Activated CD4-positive, alpha-beta T cell treated with anti-CD3 and anti-CD28 coated beads for 1 hour (primary cell): ENCODE data around the gene CRADD.
"Not testable (repeated sequence)": the region's sequence is repeated elsewhere in the genome, so short reads cannot be mapped to it uniquely, and the experiment has no call there.

ENCODE experiments used
- DNase-seq: peaks from one replicate; pipeline ENCODE4 v3.0.0-alpha.2; 2020

CRADD gene

GRCh38 chr12:93740751-93741150 lies 63.6 kb downstream of the CRADD start:
- no peak for DNase-seq

DNA sequence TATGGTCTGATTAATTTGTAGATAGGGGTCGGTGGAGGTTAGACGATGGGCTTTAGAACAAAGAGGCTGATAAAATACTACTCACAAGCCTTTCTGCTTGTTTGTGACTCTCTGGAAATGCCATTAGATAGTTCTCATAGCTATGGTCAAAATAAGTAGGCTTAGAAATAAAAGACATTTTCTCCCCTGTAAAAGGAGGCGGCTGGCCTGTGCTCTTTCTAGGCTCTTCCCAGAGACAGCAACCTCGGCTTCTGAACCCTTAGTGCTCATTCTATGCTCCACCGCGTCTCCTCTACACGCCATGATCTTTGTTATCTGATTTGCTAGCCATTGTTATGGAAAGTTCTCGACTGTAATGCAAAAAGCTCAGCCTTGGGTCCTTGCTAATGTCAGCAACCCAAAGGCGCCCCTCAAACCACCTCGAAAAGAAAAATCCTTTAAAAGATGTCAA lies 64.5 kb downstream of the CRADD start:
- no peak for DNase-seq

DNA sequence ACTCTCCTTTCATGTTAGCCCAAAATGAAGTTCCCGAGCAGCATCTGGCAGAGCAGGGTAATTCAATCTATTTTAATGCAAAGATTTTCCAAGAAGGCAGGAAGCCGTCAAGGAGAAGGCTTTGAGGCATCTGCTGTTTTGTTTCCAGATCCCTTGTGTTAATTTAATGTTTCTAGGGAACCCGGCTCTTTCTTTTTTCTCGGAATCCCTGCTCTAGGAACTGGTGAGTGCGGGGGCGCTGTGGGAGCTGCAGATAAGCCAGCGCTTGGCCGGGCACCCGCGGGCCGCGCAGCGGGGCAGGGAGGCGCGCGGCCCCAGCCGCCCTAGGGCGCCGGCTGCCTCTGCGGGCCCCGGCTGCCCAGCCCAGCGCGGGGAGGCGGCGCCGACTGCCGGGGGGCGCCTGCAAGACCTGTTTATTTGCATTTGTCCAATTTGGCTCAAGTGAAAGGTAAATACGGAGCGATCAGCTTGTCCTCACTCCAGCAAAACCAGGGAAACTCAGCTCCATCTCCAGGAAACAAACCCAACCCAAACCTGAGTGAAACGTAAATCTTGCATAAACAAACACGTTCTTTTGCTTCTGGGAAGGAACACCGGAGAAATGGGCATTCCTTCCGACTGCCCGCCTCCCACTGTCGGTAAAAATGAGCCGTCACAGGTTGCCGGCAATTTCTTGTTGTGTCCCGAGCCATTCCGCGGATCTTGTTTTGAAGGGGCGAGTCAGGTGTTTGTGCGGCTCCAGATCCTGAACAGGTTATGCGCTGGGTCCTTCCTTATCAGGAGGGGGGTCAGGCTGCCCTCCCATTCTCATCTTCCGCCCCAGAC lies 65.1 kb downstream of the CRADD start:
- DNase-seq: peak; percentile 26

GRCh38 chr12:93743229-93743998 lies 66.2 kb downstream of the CRADD start:
- DNase-seq: no peak

GRCh38 chr12:93743999-93744689 lies 67.0 kb downstream of the CRADD start:
- DNase-seq: no peak

- DNase-seq: no peak
Measured at GRCh38 chr12:93745286-93745685, 68.1 kb downstream of the CRADD start.

DNA sequence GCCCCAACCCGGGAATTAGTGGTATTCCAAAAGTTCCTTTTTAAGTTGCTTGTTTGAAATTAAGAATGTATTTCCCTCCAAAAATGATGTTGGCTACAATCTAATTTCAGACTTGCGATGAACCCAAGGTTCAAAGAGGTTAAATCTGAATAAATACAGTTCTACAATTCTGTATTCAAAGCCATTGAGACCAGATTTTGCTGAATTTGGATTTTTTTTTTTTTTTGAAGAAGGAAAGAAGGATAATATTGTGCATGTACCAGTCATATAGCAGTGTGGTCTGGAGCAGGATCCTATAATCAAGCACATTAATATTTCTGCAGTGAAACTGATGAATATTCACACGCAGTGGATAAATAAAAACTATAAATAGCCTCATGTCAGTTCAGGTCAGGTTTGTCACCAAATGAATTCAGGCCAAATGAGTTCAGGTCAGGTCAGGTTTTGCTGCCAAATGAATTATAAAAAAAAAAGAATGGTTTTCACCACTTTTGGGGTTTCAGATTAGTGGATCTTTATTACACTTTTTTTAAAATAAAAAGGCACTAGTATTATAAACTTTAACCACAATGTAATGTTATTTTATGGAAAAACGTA lies 69.5 kb downstream of the CRADD start:
- DNase-seq: no peak

- no peak for DNase-seq
Measured at GRCh38 chr12:93748672-93749383, 71.7 kb downstream of the CRADD start.

- DNase-seq: no peak
Measured at GRCh38 chr12:93749515-93749914, 72.3 kb downstream of the CRADD start.

DNA sequence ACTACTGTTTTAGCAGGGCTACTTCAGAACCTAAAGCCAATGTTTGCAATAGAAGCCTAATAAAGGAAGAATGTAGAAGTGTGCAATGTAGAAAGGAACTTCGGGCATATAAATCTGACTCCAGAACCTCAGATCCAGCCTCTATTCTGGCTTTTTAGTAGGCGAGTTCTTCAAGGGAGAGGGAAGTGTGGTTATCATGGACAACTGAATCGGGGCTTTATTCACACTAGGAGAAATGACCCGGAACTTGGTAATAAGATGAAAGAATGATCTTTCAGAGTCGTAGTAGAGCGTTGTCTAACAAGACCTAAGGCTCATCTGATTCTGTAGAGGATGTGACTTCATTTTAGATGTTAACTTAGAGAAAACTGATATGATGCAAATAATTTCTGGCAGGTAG lies 72.9 kb downstream of the CRADD start:
- no peak for DNase-seq

- DNase-seq: no peak
Measured at GRCh38 chr12:93751864-93752610, 74.9 kb downstream of the CRADD start.

DNA sequence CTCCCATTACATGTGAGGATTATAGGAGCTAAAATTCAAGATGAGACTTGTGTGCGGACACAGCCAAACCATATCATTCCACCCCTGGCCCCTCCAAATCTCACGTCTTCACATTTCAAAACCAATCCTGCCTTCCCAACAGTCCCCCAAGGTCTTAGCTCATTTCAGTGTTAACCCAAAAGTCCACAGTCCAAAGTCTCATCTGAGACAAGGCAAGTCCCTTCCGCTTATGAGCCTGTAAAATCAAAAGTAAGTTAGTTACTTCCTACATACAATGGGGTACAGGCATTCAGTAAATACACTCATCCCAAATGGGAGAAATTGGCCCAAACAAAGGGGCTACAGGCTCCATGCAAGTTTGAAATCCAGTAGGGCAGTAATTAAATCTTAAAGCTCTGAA lies 76.1 kb downstream of the CRADD start:
- no peak for DNase-seq

DNA sequence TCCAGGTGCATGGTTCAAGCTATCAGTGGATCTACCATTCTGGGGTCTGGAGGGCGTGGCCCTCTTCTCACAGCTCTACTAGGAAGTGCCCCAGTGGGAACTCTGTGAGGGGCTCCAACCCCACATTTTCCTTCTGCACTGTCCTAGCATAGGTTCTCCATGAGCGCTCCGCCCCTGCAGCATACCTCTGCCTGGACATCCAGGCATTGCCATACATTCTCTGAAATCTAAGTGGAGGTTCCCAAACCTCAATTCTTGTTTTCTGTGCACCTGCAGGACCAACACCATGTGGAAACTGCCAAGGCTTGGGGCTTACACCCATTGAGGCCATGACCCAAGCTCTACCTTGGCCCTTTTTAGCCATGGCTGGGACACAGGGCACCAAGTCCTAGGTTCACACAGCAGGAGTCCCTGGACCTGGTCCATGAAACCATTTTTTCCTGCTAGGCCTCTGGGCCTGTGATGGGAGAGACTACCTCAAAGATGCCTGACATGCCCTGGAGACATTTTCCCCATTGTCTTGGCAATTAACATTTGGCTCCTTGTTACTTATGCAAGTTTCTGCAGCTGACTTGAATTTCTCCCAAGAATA lies 76.8 kb downstream of the CRADD start:
- no peak for DNase-seq

DNA sequence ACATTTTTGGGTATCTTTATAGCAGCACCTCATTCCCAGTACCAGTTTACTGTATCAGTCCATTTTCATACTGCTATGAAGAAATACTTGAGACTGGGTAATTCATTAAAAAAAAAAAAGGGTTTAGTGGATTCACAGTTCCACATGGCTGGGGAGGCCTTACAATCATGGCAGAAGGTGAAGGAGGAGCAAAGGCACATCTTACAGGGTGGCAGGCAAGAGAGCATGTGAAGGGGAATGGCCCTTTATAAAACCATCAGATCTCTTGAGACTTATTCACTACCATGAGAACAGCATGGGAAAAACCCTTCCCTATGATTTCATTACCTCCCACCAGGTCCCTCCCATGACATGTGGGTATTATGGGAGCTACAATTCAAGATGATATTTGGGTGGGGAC lies 77.7 kb downstream of the CRADD start:
- DNase-seq: not testable (repeated sequence)

DNA sequence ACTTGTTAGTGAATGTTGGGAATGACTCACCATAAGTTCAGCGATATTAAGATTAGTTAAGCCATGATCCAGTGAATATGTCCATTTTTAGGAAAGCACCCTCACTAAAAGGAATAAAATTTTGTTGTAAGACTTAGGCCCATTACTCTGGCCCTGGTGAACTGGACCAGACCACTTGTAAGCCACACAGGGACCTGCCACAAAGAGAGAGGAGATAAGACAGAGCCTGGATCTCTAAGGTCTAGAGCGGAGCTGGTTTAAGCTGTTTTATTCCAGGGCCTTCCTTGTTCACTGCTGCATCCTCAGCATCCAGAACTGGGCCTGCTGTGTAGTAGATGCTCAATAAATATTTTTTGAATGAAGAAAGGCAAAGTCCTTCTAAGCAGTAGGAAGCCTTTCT lies 79.1 kb downstream of the CRADD start:
- no peak for DNase-seq

- no peak for DNase-seq
Measured at GRCh38 chr12:93757792-93758694, 80.9 kb downstream of the CRADD start.

DNA sequence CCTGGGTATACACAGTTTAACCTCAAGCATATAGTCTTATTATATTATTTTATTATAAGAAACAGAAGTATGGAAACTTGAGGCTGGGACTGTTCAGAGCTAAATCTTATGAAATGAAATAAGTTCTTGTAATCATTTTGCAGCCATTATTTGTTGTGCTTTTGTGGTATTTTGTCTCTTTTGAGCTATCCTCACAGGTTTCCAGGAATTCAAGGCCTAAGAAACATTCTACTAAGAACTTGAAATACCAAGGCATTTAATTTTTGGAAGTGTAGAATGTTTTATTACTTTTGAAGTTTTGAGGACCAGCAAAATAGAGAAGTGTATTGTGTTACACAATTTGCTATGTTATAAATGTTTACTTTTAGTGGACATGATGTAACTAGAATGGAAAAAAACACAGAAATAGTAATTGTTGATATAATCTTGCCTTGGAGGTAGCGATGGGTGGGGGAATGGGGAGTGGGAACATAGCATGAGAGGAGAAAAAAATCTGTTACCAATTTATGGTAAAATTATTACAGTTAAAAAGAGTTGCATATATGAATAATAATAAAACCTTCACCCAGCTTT lies 81.7 kb downstream of the CRADD start:
- DNase-seq: no peak

GRCh38 chr12:93759512-93760081 lies 82.4 kb downstream of the CRADD start:
- no peak for DNase-seq

GRCh38 chr12:93760275-93760875 lies 83.2 kb downstream of the CRADD start:
- DNase-seq: no peak
